GM23248 (cell line): ENCODE results near the gene KCTD3. TPM values are rescaled to one million over a fixed set of nuclear protein-coding genes. Genes with fewer than 3 reads are reported as not detected.

Experiments used
- DNase-seq: peaks from one replicate; pipeline ENCODE4 v3.0.0-alpha.2; 2015
- H2AFZ ChIP-seq: fragments of 200-600 bp; sonication (generic); 2 replicates; pipeline ENCODE4 v1.6.1; 2016; ENCODE audit warnings: antibody characterized with exemption
- H3F3A ChIP-seq: fragments of 200-600 bp; sonication (generic); 2 replicates; pipeline ENCODE4 v1.6.1; 2016; ENCODE audit warnings: mild to moderate bottlenecking, antibody characterized with exemption, mixed run types; ENCODE audit not compliant: insufficient read depth
- H3K27ac ChIP-seq: fragments of 200-600 bp; sonication (generic); 2 replicates; pipeline ENCODE4 v1.5.1; 2016; ENCODE audit warnings: mild to moderate bottlenecking
- H3K27me3 ChIP-seq: fragments of 200-600 bp; sonication (generic); replicated peaks from 2 replicates; pipeline ENCODE4 v1.6.1; 2016; ENCODE audit warnings: mild to moderate bottlenecking; ENCODE audit not compliant: insufficient read depth
- H3K36me3 ChIP-seq: fragments of 200-600 bp; sonication (generic); 2 replicates; pipeline ENCODE4 v1.6.1; 2016; ENCODE audit warnings: low read depth, mild to moderate bottlenecking
- H3K4me1 ChIP-seq: fragments of 200-600 bp; sonication (generic); 2 replicates; pipeline ENCODE4 v1.6.1; 2016; ENCODE audit warnings: mild to moderate bottlenecking; ENCODE audit not compliant: insufficient read depth
- H3K4me2 ChIP-seq: fragments of 200-600 bp; sonication (generic); one replicate; pipeline ENCODE4 v1.6.1; 2016; ENCODE audit warnings: mild to moderate bottlenecking; ENCODE audit not compliant: unreplicated experiment
- H3K4me3 ChIP-seq: fragments of 200-600 bp; sonication (generic); 2 replicates; pipeline ENCODE4 v1.5.1; 2016; ENCODE audit warnings: mild to moderate bottlenecking
- H3K79me2 ChIP-seq: fragments of 200-600 bp; sonication (generic); 2 replicates; pipeline ENCODE4 v1.6.1; 2016; ENCODE audit warnings: mild to moderate bottlenecking; ENCODE audit not compliant: insufficient read depth
- H3K9ac ChIP-seq: fragments of 200-600 bp; sonication (generic); 2 replicates; pipeline ENCODE4 v1.6.1; 2016; ENCODE audit warnings: mild to moderate bottlenecking
- H3K9me2 ChIP-seq: fragments of 200-600 bp; sonication (generic); 2 replicates; pipeline ENCODE4 v1.6.1; 2016; ENCODE audit warnings: mixed run types, mild to moderate bottlenecking, moderate library complexity; ENCODE audit not compliant: insufficient read depth
- H3K9me3 ChIP-seq: fragments of 200-600 bp; sonication (generic); one replicate; pipeline ENCODE4 v1.6.1; 2017; ENCODE audit warnings: low read depth
- H4K20me1 ChIP-seq: fragments of 200-600 bp; sonication (generic); 2 replicates; pipeline ENCODE4 v1.6.0; 2016; ENCODE audit not compliant: insufficient read depth
- EZH2 ChIP-seq: fragments of 200-600 bp; sonication (generic); IDR thresholded peaks from 2 replicates; pipeline ENCODE4 v1.6.1; 2018; ENCODE audit warnings: antibody characterized with exemption, mild to moderate bottlenecking; ENCODE audit not compliant: insufficient read depth, poor library complexity, severe bottlenecking
- EZH2phosphoT487 ChIP-seq: fragments of 200-600 bp; sonication (generic); IDR thresholded peaks from 2 replicates; pipeline ENCODE4 v1.6.1; 2018; ENCODE audit warnings: antibody characterized with exemption, moderate library complexity, mild to moderate bottlenecking, low read depth; ENCODE audit not compliant: insufficient read depth
- WGBS, 2 experiments: methylation state at CpG; one replicate each; pipeline ENCODE4 v1.1.6; 2015 to 2017; ENCODE audit warnings: low lambda C conversion rate in 2 of 2, low coverage in 1 of 2; ENCODE audit errors: missing lambda C conversion rate in 2 of 2; 5-methylcytosine and 5-hydroxymethylcytosine counted together
- in situ Hi-C: fragments of 300-500 bp; cut with MboI; formaldehyde crosslinking; loops from 2 replicates; pipeline ENCODE4 v1.15.0; 2020
- polyA plus RNA-seq: library from polyadenylated mRNA; unstranded; fragments of >200 nt; fragmentation: Nextera tagmentation; extraction: Ambion mirVana; gene quantifications from 2 replicates; pipeline ENCODE4 v1.2.1, GENCODE V29; 2016
- total RNA-seq: library from RNA; depleted of rRNA; stranded (reverse); fragments of >200 nt; shearing (Covaris generic); gene quantifications from 2 replicates; pipeline ENCODE4 v1.2.3, GENCODE V29; 2014

The KCTD3 gene
- total and polyA plus RNA-seq, 2 experiments from 2014 or later: 17.5 to 32.0 TPM

GRCh38 chr1:215529111-215529510 lies 38.0 kb upstream of the KCTD3 start:
- Histone ChIP-seq H3K4me3 (no peak overlapping the region), H4K20me1 (no peaks in the 10 kb centered on the region), H3K36me3 (no peaks in the 10 kb centered on the region), H3K27ac (no peak overlapping the region), H3K9me2 (no peaks in the 10 kb centered on the region), H2AFZ (no peak overlapping the region), H3K9me3 (no peaks in the 10 kb centered on the region), H3K79me2 (no peaks in the 10 kb centered on the region), H3K4me2 (no peak overlapping the region), H3K9ac (no peak overlapping the region), H3K27me3 (no peaks in the 10 kb centered on the region), H3K4me1 (peaks cover 7% of the 10 kb centered on the region), H3F3A (no peaks in the 10 kb centered on the region)
- DNase-seq: peak; percentile 11
- in situ Hi-C loops: loop anchor here (25.0 kb wide), 2 partner anchors 1192 to 1317 kb away; no protein-coding TSS in a partner anchor
- 68 to 70% methylated on average over 4 of the region's 4 CpGs for WGBS, 2 experiments
- no peak for TF ChIP-seq EZH2
- no peak for TF ChIP-seq EZH2phosphoT487

GRCh38 chr1:215529571-215529970 lies 37.5 kb upstream of the KCTD3 start:
- Histone ChIP-seq H3K9ac (no peak overlapping the region), H3K9me2 (no peaks in the 10 kb centered on the region), H3K27ac (no peak overlapping the region), H4K20me1 (no peaks in the 10 kb centered on the region), H2AFZ (no peak overlapping the region), H3K36me3 (no peaks in the 10 kb centered on the region), H3K79me2 (no peaks in the 10 kb centered on the region), H3K4me1 (0 out of 2 replicates have a peak, but pooled peaks cover 5% of the 10 kb centered on the region), H3K9me3 (no peaks in the 10 kb centered on the region), H3K27me3 (no peaks in the 10 kb centered on the region), H3K4me3 (no peak overlapping the region), H3K4me2 (no peak overlapping the region), H3F3A (no peaks in the 10 kb centered on the region)
- TF ChIP-seq EZH2phosphoT487 (no peak), EZH2 (no peak)
- 34 to 39% methylated on average over 2 of the region's 2 CpGs for WGBS, 2 experiments
- DNase-seq: peak; percentile 4
- in situ Hi-C loops: loop anchor here (25.0 kb wide), 2 partner anchors 1192 to 1317 kb away; no protein-coding TSS in a partner anchor

- H3K4me1 ChIP-seq: 0 out of 2 replicates have a peak, but pooled peaks cover 5% of the 10 kb centered on the region
- H3F3A ChIP-seq: no peaks in the 10 kb centered on the region
- H4K20me1 ChIP-seq: no peaks in the 10 kb centered on the region
- in situ Hi-C loops: loop anchor here (25.0 kb wide), 2 partner anchors 1193 to 1318 kb away; no protein-coding TSS in a partner anchor
- no peaks in the 10 kb centered on the region for H3K9me3 ChIP-seq
- no peak for DNase-seq
- 96% methylated on average over 5 of the region's 5 CpGs for WGBS, 2 experiments
- H3K27me3 ChIP-seq: no peaks in the 10 kb centered on the region
- no peak overlapping the region for H3K4me2 ChIP-seq
- H3K9ac ChIP-seq: no peak overlapping the region
- H3K4me3 ChIP-seq: no peak overlapping the region
- no peaks in the 10 kb centered on the region for H3K36me3 ChIP-seq
- no peaks in the 10 kb centered on the region for H3K9me2 ChIP-seq
- TF ChIP-seq EZH2phosphoT487: no peak
- TF ChIP-seq EZH2: no peak
- no peak overlapping the region for H2AFZ ChIP-seq
- no peaks in the 10 kb centered on the region for H3K79me2 ChIP-seq
- no peak overlapping the region for H3K27ac ChIP-seq
Measured at GRCh38 chr1:215530401-215530984, 36.6 kb upstream of the KCTD3 start.

- H3K27ac ChIP-seq: no peak overlapping the region
- TF ChIP-seq EZH2phosphoT487 (no peak), EZH2 (no peak)
- H4K20me1 ChIP-seq: no peaks in the 10 kb centered on the region
- no peaks in the 10 kb centered on the region for H3K36me3 ChIP-seq
- no peak overlapping the region for H3K4me3 ChIP-seq
- WGBS, 2 experiments: 19 to 20% methylated on average over 5 of the region's 5 CpGs
- no peaks in the 10 kb centered on the region for H3K9me2 ChIP-seq
- H3F3A ChIP-seq: peaks cover 12% of the 10 kb centered on the region; the same call in 1 of the 2 replicates
- no peak overlapping the region for H3K4me2 ChIP-seq
- H3K79me2 ChIP-seq: no peaks in the 10 kb centered on the region
- H3K9me3 ChIP-seq: no peaks in the 10 kb centered on the region
- no peak overlapping the region for H3K9ac ChIP-seq
- no peaks in the 10 kb centered on the region for H3K27me3 ChIP-seq
- H3K4me1 ChIP-seq: peaks cover 18% of the 10 kb centered on the region
- in situ Hi-C loops: loop anchor here (25.0 kb wide), 2 partner anchors 1203 to 1328 kb away; no protein-coding TSS in a partner anchor
- peak; percentile 56 for DNase-seq
- no peak overlapping the region for H2AFZ ChIP-seq
Measured at GRCh38 chr1:215539803-215540570, 27.1 kb upstream of the KCTD3 start.
